B cell (primary cell): ENCODE data around the gene ANKFN1. TPM values are rescaled to one million over a fixed set of nuclear protein-coding genes. Genes with fewer than 3 reads are reported as not detected.

Source experiments
- ATAC-seq: fragments of 200-7000 bp; cut with Tn5 transposase; one replicate; pipeline ENCODE4 v1.10.0; 2021; ENCODE audit warnings: low read depth, mild to moderate bottlenecking, moderate number of reproducible peaks, moderate library complexity
- CTCF ChIA-PET: fragments of 350-600 bp; sonication (Branson Sonifier 250); formaldehyde crosslinking; loops from one replicate; lab custom pipeline; 2021; ENCODE audit warnings: antibody characterized with exemption, inconsistent platforms; lab: Charles Lee
- POLR2A ChIA-PET: fragments of 350-600 bp; sonication (Branson Sonifier 250); formaldehyde crosslinking; loops from one replicate; lab custom pipeline; 2021; ENCODE audit warnings: antibody characterized with exemption; lab: Charles Lee
- DNase-seq: peaks from one replicate; pipeline ENCODE4 v3.0.0; 2013
- H2AFZ ChIP-seq: 2 replicates; pipeline ENCODE4 v1.6.1; 2012; ENCODE audit warnings: mild to moderate bottlenecking, low read depth, low read length; ENCODE audit not compliant: insufficient read depth, poor library complexity, severe bottlenecking
- H3K27ac ChIP-seq, 2 donors: 1 replicate in 1 of 2; 2 replicates in 1 of 2; pipeline ENCODE4 v1.5.1; 2012 to 2013; ENCODE audit warnings: low read length in 2 of 2, mild to moderate bottlenecking in 2 of 2, moderate library complexity in 1 of 2
- H3K27me3 ChIP-seq, 4 experiments: fragments of 200-600 bp in 1 of 4; sonication (generic) in 1 of 4; replicated peaks in 1 of 4; 1 replicate in 2 of 4; 2 replicates in 2 of 4; pipeline versions ENCODE4 v1.6.1 to v1.7.0; 2013 to 2016; ENCODE audit warnings: low read length in 3 of 4, mild to moderate bottlenecking in 2 of 4, mixed read lengths in 1 of 4, moderate library complexity in 1 of 4; ENCODE audit not compliant: insufficient read depth in 4 of 4, control insufficient read depth in 3 of 4; ENCODE audit errors: control extremely low read depth in 1 of 4
- H3K36me3 ChIP-seq, 2 experiments: replicated peaks in 1 of 2; 1 replicate in 1 of 2; 2 replicates in 1 of 2; pipeline versions ENCODE4 v1.6.1 to v1.7.1; 2013; ENCODE audit warnings: low read length in 1 of 2; ENCODE audit not compliant: insufficient read depth in 2 of 2, control insufficient read depth in 1 of 2; ENCODE audit errors: control extremely low read depth in 1 of 2, extremely low read depth in 1 of 2
- H3K4me1 ChIP-seq, 2 donors: fragments of 200-600 bp in 1 of 2; sonication (generic) in 1 of 2; 1 replicate in 1 of 2; 2 replicates in 1 of 2; pipeline versions ENCODE4 v1.5.1 to v1.6.1; 2013 to 2017; ENCODE audit warnings: low read length in 2 of 2; ENCODE audit not compliant: control insufficient read depth in 2 of 2, insufficient read depth in 2 of 2
- H3K4me2 ChIP-seq: replicated peaks from 2 replicates; pipeline ENCODE3; 2012; ENCODE audit warnings: mild to moderate bottlenecking, low read depth, low read length; ENCODE audit not compliant: poor library complexity, severe bottlenecking
- H3K4me3 ChIP-seq, 5 experiments: fragments of 200-600 bp in 1 of 5; sonication (generic) in 1 of 5; 1 replicate in 3 of 5; 2 replicates in 2 of 5; pipeline versions ENCODE4 v1.5.1 to v1.7.0; 2011 to 2016; ENCODE audit warnings: low read length in 4 of 5, mild to moderate bottlenecking in 4 of 5, low read depth in 2 of 5, control low read depth in 1 of 5, moderate library complexity in 1 of 5; ENCODE audit not compliant: insufficient read depth in 1 of 5; ENCODE audit errors: control extremely low read depth in 1 of 5, extremely low read depth in 1 of 5
- H3K79me2 ChIP-seq: fragments of 200-600 bp; sonication (generic); one replicate; pipeline ENCODE4 v1.6.0; 2016; ENCODE audit warnings: low read length; ENCODE audit not compliant: control insufficient read depth, insufficient read depth
- H3K9ac ChIP-seq: fragments of 200-600 bp; sonication (generic); 2 replicates; pipeline ENCODE4 v1.6.1; 2017; ENCODE audit warnings: mild to moderate bottlenecking, low read length, moderate library complexity
- H3K9me3 ChIP-seq, 3 donors: one replicate each; pipeline versions ENCODE4 v1.6.1 to v1.7.1; 2013; ENCODE audit warnings: low read length in 2 of 3; ENCODE audit not compliant: control insufficient read depth in 2 of 3, insufficient read depth in 1 of 3; ENCODE audit errors: control extremely low read depth in 1 of 3
- H4K20me1 ChIP-seq: 2 replicates; pipeline ENCODE4 v1.6.0; 2012; ENCODE audit warnings: mild to moderate bottlenecking, low read length; ENCODE audit not compliant: insufficient read depth, control insufficient read depth, poor library complexity, severe bottlenecking
- H3K27ac Mint-ChIP-seq: one replicate; pipeline ENCODE4 v1.8.0; 2021; ENCODE audit warnings: mixed read lengths
- H3K27me3 Mint-ChIP-seq: one replicate; pipeline ENCODE4 v1.8.0; 2021; ENCODE audit warnings: mixed read lengths
- H3K4me1 Mint-ChIP-seq: one replicate; pipeline ENCODE4 v1.8.0; 2021; ENCODE audit warnings: mixed read lengths
- H3K4me3 Mint-ChIP-seq: one replicate; pipeline ENCODE4 v1.8.0; 2021; ENCODE audit warnings: mixed read lengths
- H3K9me3 Mint-ChIP-seq: one replicate; pipeline ENCODE4 v1.8.0; 2022; ENCODE audit warnings: mixed read lengths; ENCODE audit not compliant: insufficient read depth
- CTCF ChIP-seq: fragments of 200-600 bp; IDR thresholded peaks from one replicate; pipeline ENCODE4 v1.8.0; 2022; ENCODE audit warnings: antibody characterized with exemption, mild to moderate bottlenecking
- EZH2 ChIP-seq: IDR thresholded peaks from 2 replicates; pipeline ENCODE4 v1.6.1; 2012; ENCODE audit warnings: borderline replicate concordance, low read depth, mild to moderate bottlenecking, moderate library complexity, low read length; ENCODE audit not compliant: insufficient read depth, poor library complexity, severe bottlenecking
- WGBS: methylation state at CpG from one replicate; pipeline ENCODE4 v1.1.5; 2013; ENCODE audit warnings: missing lambda C conversion rate; ENCODE audit not compliant: insufficient coverage; 5-methylcytosine and 5-hydroxymethylcytosine counted together
- intact Hi-C: fragments of 100-400 bp; cut with micrococcal nuclease; formaldehyde crosslinking; loops from one replicate; pipeline ENCODE4 v1.10.0; 2022
- polyA plus RNA-seq: library from polyadenylated mRNA; depleted of rRNA; stranded (reverse); fragments of >200 nt; gene quantifications from 2 replicates; pipeline ENCODE4 v1.2.3, GENCODE V29; 2012
- total RNA-seq, 2 donors: library from RNA; stranded (reverse); fragments of 120-200 nt in 1 of 2; gene quantifications; 1 replicate in 1 of 2; 2 replicates in 1 of 2; pipeline versions ENCODE4 v1.2.3 to v1.2.4, GENCODE V29; 2013 to 2022

The ANKFN1 gene
- total and polyA plus RNA-seq, 2 donors (not counting 1 experiment from before 2014, with no cell fraction given), result not detected

GRCh38 chr17:56521414-56522141 lies 368.3 kb downstream of the ANKFN1 start:
- ATAC-seq, result no peak
- no peak for TF ChIP-seq EZH2
- no peak for TF ChIP-seq CTCF
- no peak overlapping the region for H3K27ac ChIP-seq
- no peaks in the 10 kb centered on the region for H3K9me3 ChIP-seq
- no peaks in the 10 kb centered on the region for H3K9me3 Mint-ChIP-seq
- no peak overlapping the region for H2AFZ ChIP-seq
- H3K27me3 ChIP-seq, result no peaks in the 10 kb centered on the region
- ChIA-PET POLR2A (no interaction called here), CTCF (no interaction called here)
- no peaks in the 10 kb centered on the region for H3K4me1 Mint-ChIP-seq
- no peak for DNase-seq
- H3K27me3 Mint-ChIP-seq, result peaks cover 18% of the 10 kb centered on the region
- H3K79me2 ChIP-seq, result no peaks in the 10 kb centered on the region
- H4K20me1 ChIP-seq, result no peaks in the 10 kb centered on the region
- intact Hi-C loops, result no loop called here
- H3K36me3 ChIP-seq, result no peaks in the 10 kb centered on the region
- no peak overlapping the region for H3K4me2 ChIP-seq
- no peak overlapping the region for H3K4me3 ChIP-seq
- H3K4me3 Mint-ChIP-seq, result no peak overlapping the region
- H3K27ac Mint-ChIP-seq, result no peak overlapping the region
- no peak overlapping the region for H3K9ac ChIP-seq
- WGBS, result 88% methylated on average over 9 of the region's 12 CpGs
- no peaks in the 10 kb centered on the region for H3K4me1 ChIP-seq

- CTCF ChIA-PET, result no interaction called here
- H3K27me3 ChIP-seq, result no peaks in the 10 kb centered on the region
- H3K4me2 ChIP-seq, result no peak overlapping the region
- ATAC-seq (no peak), DNase-seq (no peak)
- H3K9ac ChIP-seq, result no peak overlapping the region
- H3K4me1 Mint-ChIP-seq, result no peaks in the 10 kb centered on the region
- no peak overlapping the region for H2AFZ ChIP-seq
- no peak overlapping the region for H3K27ac ChIP-seq
- no peak for TF ChIP-seq EZH2
- no peak for TF ChIP-seq CTCF
- H3K9me3 ChIP-seq, result no peaks in the 10 kb centered on the region
- H3K4me3 ChIP-seq, result no peak overlapping the region
- WGBS, result no CpG with 5 or more reads among the region's 2 CpGs
- intact Hi-C loops, result no loop called here
- H4K20me1 ChIP-seq, result no peaks in the 10 kb centered on the region
- H3K27ac Mint-ChIP-seq, result no peak overlapping the region
- peaks cover 16% of the 10 kb centered on the region for H3K27me3 Mint-ChIP-seq
- H3K79me2 ChIP-seq, result no peaks in the 10 kb centered on the region
- POLR2A ChIA-PET, result no interaction called here
- H3K4me3 Mint-ChIP-seq, result no peak overlapping the region
- H3K36me3 ChIP-seq, result no peaks in the 10 kb centered on the region
- H3K4me1 ChIP-seq, result no peaks in the 10 kb centered on the region
- H3K9me3 Mint-ChIP-seq, result no peaks in the 10 kb centered on the region
Measured at GRCh38 chr17:56523042-56523441, 369.8 kb downstream of the ANKFN1 start.
